SJCRH30 (cell line): ENCODE data around the gene OR51E1. TPM values are rescaled to one million over a fixed set of nuclear protein-coding genes. Genes with fewer than 3 reads are reported as not detected.
A peak's percentile ranks its signal among the peaks of the same experiment; 100 is the strongest.

Experiments used
- DNase-seq, 2 experiments: peaks; one replicate each; pipeline ENCODE4 v3.0.0-alpha.2; 2015 to 2020
- H3K27ac ChIP-seq: fragments of 250-450 bp; sonication (Bioruptor Pico); 2 replicates; pipeline ENCODE4 v1.5.1; 2020; ENCODE audit warnings: mild to moderate bottlenecking, moderate library complexity
- H3K27me3 ChIP-seq: fragments of 250-450 bp; sonication (Bioruptor Pico); 2 replicates; pipeline ENCODE4 v1.5.1; 2020; ENCODE audit warnings: mild to moderate bottlenecking, moderate library complexity
- H3K36me3 ChIP-seq: fragments of 250-450 bp; sonication (Bioruptor Pico); 2 replicates; pipeline ENCODE4 v1.5.1; 2020; ENCODE audit warnings: mild to moderate bottlenecking, moderate library complexity
- H3K4me1 ChIP-seq: fragments of 250-450 bp; sonication (Bioruptor Pico); 2 replicates; pipeline ENCODE4 v1.5.1; 2020; ENCODE audit warnings: mild to moderate bottlenecking, moderate library complexity
- H3K4me3 ChIP-seq: fragments of 250-450 bp; sonication (Bioruptor Pico); 2 replicates; pipeline ENCODE4 v1.5.1; 2020; ENCODE audit warnings: mild to moderate bottlenecking, moderate library complexity
- H3K9me3 ChIP-seq: fragments of 250-450 bp; sonication (Bioruptor Pico); replicated peaks from 2 replicates; pipeline ENCODE4 v1.5.1; 2020; ENCODE audit warnings: mild to moderate bottlenecking, moderate library complexity
- total RNA-seq: library from RNA; depleted of rRNA; stranded (reverse); fragments of >200 nt; shearing (Covaris generic); gene quantifications from 2 replicates; pipeline ENCODE4 v1.2.3, GENCODE V29; 2014; rRNA removed

OR51E1 gene
- total RNA-seq = not detected in 2 replicates

DNA sequence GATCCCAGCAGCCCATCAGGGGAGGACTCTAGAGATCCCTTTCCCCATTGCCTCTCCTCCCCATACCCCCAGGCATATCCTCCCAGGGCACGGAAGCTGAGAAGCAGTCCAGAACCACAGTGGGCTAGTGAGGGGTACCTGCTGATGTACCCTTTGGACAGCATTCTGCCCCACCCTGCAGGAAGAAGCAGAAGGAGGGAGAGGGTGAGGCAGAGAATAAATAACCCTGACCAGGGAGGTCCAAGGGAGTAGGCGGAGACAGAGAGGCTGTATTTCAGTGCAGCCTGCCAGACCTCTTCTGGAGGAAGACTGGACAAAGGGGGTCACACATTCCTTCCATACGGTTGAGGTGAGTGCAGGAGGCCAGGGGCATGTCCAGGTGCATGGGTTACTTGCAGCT, at the start of gene OR51E1:
Gene OR51E1, plus strand, starts transcription at position 301 of the 400 bp plus-strand sequence. CDS start 8,545 bp downstream, outside the sequence.
- no peak for DNase-seq
- Histone ChIP-seq H3K36me3 (no peaks in the 10 kb centered on the region), H3K4me1 (peaks cover 16% of the 10 kb centered on the region), H3K9me3 (no peaks in the 10 kb centered on the region), H3K27me3 (no peaks in the 10 kb centered on the region), H3K27ac (no peak within 1 kb of the TSS), H3K4me3 (no peak within 1 kb of the TSS)

- no peak overlapping the region for H3K27ac ChIP-seq
- H3K4me1 ChIP-seq = no peaks in the 10 kb centered on the region
- H3K4me3 ChIP-seq = no peak overlapping the region
- DNase-seq = peak in 1 of 2 experiments; percentile 9
- no peaks in the 10 kb centered on the region for H3K9me3 ChIP-seq
- H3K27me3 ChIP-seq = no peaks in the 10 kb centered on the region
- no peaks in the 10 kb centered on the region for H3K36me3 ChIP-seq
Measured at GRCh38 chr11:4605057-4605456, 38.7 kb upstream of the OR51E1 start.

GRCh38 chr11:4606231-4607015, 37.4 kb upstream of the OR51E1 start:
- DNase-seq = no peak
- H3K36me3 ChIP-seq = no peaks in the 10 kb centered on the region
- no peaks in the 10 kb centered on the region for H3K4me1 ChIP-seq
- no peaks in the 10 kb centered on the region for H3K27me3 ChIP-seq
- H3K9me3 ChIP-seq = no peaks in the 10 kb centered on the region
- H3K4me3 ChIP-seq = peak overlapping the region; percentile 62
- H3K27ac ChIP-seq = no peak overlapping the region

- Histone ChIP-seq H3K27me3 (no peaks in the 10 kb centered on the region), H3K36me3 (no peaks in the 10 kb centered on the region), H3K4me1 (no peaks in the 10 kb centered on the region), H3K27ac (no peak overlapping the region), H3K9me3 (no peaks in the 10 kb centered on the region), H3K4me3 (peak overlapping the region; percentile 62)
- peak in 1 of 2 experiments; percentile 25 for DNase-seq
Measured at GRCh38 chr11:4607096-4607495, 36.7 kb upstream of the OR51E1 start.

GRCh38 chr11:4607781-4608666, 35.8 kb upstream of the OR51E1 start, which contains the start of gene TRIM68:
Gene TRIM68, minus strand, starts transcription at chr11:4608231. Its CDS starts 2,727 bp downstream, at chr11:4605504.
- Histone ChIP-seq H3K27me3 (no peaks in the 10 kb centered on the region), H3K4me1 (no peaks in the 10 kb centered on the region), H3K36me3 (no peaks in the 10 kb centered on the region), H3K4me3 (peak within 1 kb of the TSS; percentile 62), H3K27ac (peak within 1 kb of the TSS; percentile 68), H3K9me3 (no peaks in the 10 kb centered on the region)
- DNase-seq = peak; percentile 96 to 98

GRCh38 chr11:4610258-4610935, 33.4 kb upstream of the OR51E1 start:
- peak in 1 of 2 experiments; percentile 7 for DNase-seq
- no peaks in the 10 kb centered on the region for H3K4me1 ChIP-seq
- no peaks in the 10 kb centered on the region for H3K36me3 ChIP-seq
- H3K9me3 ChIP-seq = no peaks in the 10 kb centered on the region
- H3K4me3 ChIP-seq = no peak overlapping the region
- H3K27me3 ChIP-seq = no peaks in the 10 kb centered on the region; the same call in 1 of the 2 replicates
- no peak overlapping the region for H3K27ac ChIP-seq

- Histone ChIP-seq H3K27me3 (no peaks in the 10 kb centered on the region; the same call in 1 of the 2 replicates), H3K4me1 (no peaks in the 10 kb centered on the region), H3K4me3 (no peak overlapping the region), H3K36me3 (no peaks in the 10 kb centered on the region), H3K9me3 (no peaks in the 10 kb centered on the region), H3K27ac (no peak overlapping the region)
- DNase-seq = no peak
Measured at GRCh38 chr11:4611986-4612385, 31.8 kb upstream of the OR51E1 start.

DNA sequence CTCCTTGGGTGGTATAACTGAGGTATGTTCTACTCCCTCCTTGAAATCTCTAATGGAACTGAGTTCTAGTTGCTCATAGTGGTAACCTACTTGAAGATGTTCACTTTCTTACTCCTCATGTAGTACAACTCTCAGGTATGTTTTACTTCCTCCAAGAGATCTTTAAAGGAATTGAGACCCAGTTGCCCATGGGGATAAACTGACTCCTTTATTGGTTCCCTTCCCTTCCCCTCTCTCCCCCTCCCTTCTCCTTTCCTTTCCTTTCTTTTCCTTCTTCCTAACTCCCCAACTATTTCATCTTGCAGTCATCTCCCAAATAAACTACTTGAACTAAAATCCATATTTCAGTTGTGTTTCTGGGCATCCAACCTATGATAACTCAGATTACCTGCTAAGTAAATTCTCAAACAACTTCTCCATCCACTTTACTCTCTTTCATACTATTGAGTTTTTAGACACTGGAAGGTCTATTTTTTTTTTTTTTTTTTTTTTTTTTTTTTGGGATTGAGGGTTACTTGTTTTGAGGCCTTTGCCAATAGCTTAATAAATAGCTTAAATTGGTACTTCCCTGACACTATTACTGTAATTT, 27.8 kb upstream of the OR51E1 start:
- no peak for DNase-seq
- H3K4me3 ChIP-seq = no peak overlapping the region
- H3K27me3 ChIP-seq = no peaks in the 10 kb centered on the region; the same call in 1 of the 2 replicates
- H3K4me1 ChIP-seq = no peaks in the 10 kb centered on the region
- no peaks in the 10 kb centered on the region for H3K9me3 ChIP-seq
- no peak overlapping the region for H3K27ac ChIP-seq
- no peaks in the 10 kb centered on the region for H3K36me3 ChIP-seq

GRCh38 chr11:4619514-4619913, 24.3 kb upstream of the OR51E1 start:
- DNase-seq = no peak
- Histone ChIP-seq H3K4me3 (no peak overlapping the region), H3K27me3 (no peaks in the 10 kb centered on the region), H3K27ac (no peak overlapping the region), H3K9me3 (no peaks in the 10 kb centered on the region), H3K36me3 (no peaks in the 10 kb centered on the region), H3K4me1 (no peaks in the 10 kb centered on the region)

- Histone ChIP-seq H3K36me3 (no peaks in the 10 kb centered on the region), H3K9me3 (no peaks in the 10 kb centered on the region), H3K27me3 (no peaks in the 10 kb centered on the region), H3K27ac (no peak overlapping the region), H3K4me3 (no peak overlapping the region), H3K4me1 (no peaks in the 10 kb centered on the region)
- DNase-seq = peak; percentile 70 to 88
Measured at GRCh38 chr11:4626207-4627099, 17.3 kb upstream of the OR51E1 start.

DNA sequence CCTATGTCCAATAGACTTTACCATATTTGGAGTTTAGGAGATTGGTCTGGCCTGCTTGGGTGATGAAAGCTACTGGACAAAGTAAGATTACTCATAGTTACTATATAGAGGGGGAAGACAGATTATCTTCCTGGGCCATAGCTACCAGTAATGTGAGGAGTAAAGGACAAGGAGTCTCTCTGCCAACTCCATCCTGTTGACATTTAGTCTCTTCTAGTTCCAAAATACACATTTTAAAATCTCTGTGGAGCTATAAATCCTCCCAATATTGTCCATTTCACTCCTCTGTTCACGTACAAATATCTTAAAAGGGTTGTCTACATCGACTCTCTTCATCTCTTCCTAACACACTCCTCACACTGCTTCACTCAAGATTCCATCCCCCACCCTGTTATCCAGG, 7.6 kb upstream of the OR51E1 start:
- Histone ChIP-seq H3K36me3 (no peaks in the 10 kb centered on the region), H3K4me1 (no peaks in the 10 kb centered on the region; the same call in 1 of the 2 replicates), H3K27ac (no peak overlapping the region), H3K27me3 (no peaks in the 10 kb centered on the region), H3K4me3 (no peak overlapping the region), H3K9me3 (no peaks in the 10 kb centered on the region)
- no peak for DNase-seq

GRCh38 chr11:4636962-4637661, 6.7 kb upstream of the OR51E1 start, which contains the start of gene OR51D1:
Gene OR51D1, plus strand, starts transcription at chr11:4637477. Its CDS starts 2,314 bp downstream, at chr11:4639791.
- Histone ChIP-seq H3K36me3 (no peaks in the 10 kb centered on the region), H3K27ac (no peak within 1 kb of the TSS), H3K4me3 (no peak within 1 kb of the TSS), H3K9me3 (no peaks in the 10 kb centered on the region), H3K4me1 (peaks cover 9% of the 10 kb centered on the region), H3K27me3 (no peaks in the 10 kb centered on the region)
- peak; percentile 57 to 84 for DNase-seq

GRCh38 chr11:4637662-4638047, 6.1 kb upstream of the OR51E1 start:
- no peaks in the 10 kb centered on the region for H3K27me3 ChIP-seq
- no peak for DNase-seq
- H3K9me3 ChIP-seq = no peaks in the 10 kb centered on the region

More at GRCh38 chr11:4637662-4638047, 6.1 kb upstream of the OR51E1 start:
- Histone ChIP-seq H3K4me1 (peaks cover 11% of the 10 kb centered on the region), H3K27ac (no peak overlapping the region), H3K36me3 (no peaks in the 10 kb centered on the region), H3K4me3 (no peak overlapping the region)
